Keratinocyte (primary cell): Measurements from ENCODE around the gene DLG1. TPM values are rescaled to one million over a fixed set of nuclear protein-coding genes. Genes with fewer than 3 reads are reported as not detected.

Experiments
- DNase-seq: peaks from one replicate; pipeline ENCODE4 v3.0.0-alpha.2; 2011; ENCODE audit warnings: low read depth, missing footprints, low spot score
- FAIRE-seq: peaks from 2 replicates; lab custom pipeline; 2011; peaks lifted over from hg19 to GRCh38; lab: Jason Lieb, UNC
- H2AFZ ChIP-seq: 2 replicates; pipeline ENCODE4 v1.6.0; 2012; ENCODE audit warnings: low read length, control low read depth, inconsistent platforms; ENCODE audit not compliant: control insufficient read depth
- H3K27ac ChIP-seq: 2 replicates; pipeline ENCODE4 v1.5.1; 2011; ENCODE audit warnings: low read length; ENCODE audit not compliant: control insufficient read depth, insufficient read depth
- H3K27me3 ChIP-seq: 3 replicates; pipeline ENCODE4 v1.6.0; 2011; ENCODE audit warnings: low read length; ENCODE audit not compliant: control insufficient read depth, insufficient read depth; ENCODE audit errors: extremely low read depth
- H3K36me3 ChIP-seq, 2 experiments: 2 replicates in 1 of 2; 3 replicates in 1 of 2; pipeline ENCODE4 v1.5.1; 2011; ENCODE audit warnings: low read length in 2 of 2, mild to moderate bottlenecking in 1 of 2; ENCODE audit not compliant: control insufficient read depth in 2 of 2, insufficient read depth in 2 of 2; ENCODE audit errors: extremely low read depth in 1 of 2
- H3K4me1 ChIP-seq: 3 replicates; pipeline ENCODE4 v1.5.1; 2011; ENCODE audit warnings: low read length; ENCODE audit not compliant: control insufficient read depth, insufficient read depth; ENCODE audit errors: extremely low read depth
- H3K4me2 ChIP-seq: 3 replicates; pipeline ENCODE4 v1.6.0; 2011; ENCODE audit warnings: low read depth, low read length; ENCODE audit not compliant: control insufficient read depth, insufficient read depth; ENCODE audit errors: extremely low read depth
- H3K4me3 ChIP-seq, 3 experiments: fragments of 200-600 bp in 1 of 3; sonication (generic) in 1 of 3; 2 replicates in 2 of 3; 3 replicates in 1 of 3; pipeline ENCODE4 v1.5.1; 2011 to 2016; ENCODE audit warnings: low read length in 3 of 3, mild to moderate bottlenecking in 3 of 3, control low read depth in 2 of 3, inconsistent platforms in 1 of 3, low read depth in 1 of 3, mixed read lengths in 1 of 3, mixed run types in 1 of 3, moderate library complexity in 1 of 3; ENCODE audit not compliant: control insufficient read depth in 2 of 3, insufficient read depth in 2 of 3; ENCODE audit errors: extremely low read depth in 1 of 3
- H3K79me2 ChIP-seq: 2 replicates; pipeline ENCODE4 v1.6.0; 2012; ENCODE audit warnings: low read length; ENCODE audit not compliant: control insufficient read depth, insufficient read depth
- H3K9ac ChIP-seq: 3 replicates; pipeline ENCODE4 v1.6.0; 2011; ENCODE audit warnings: low read length; ENCODE audit not compliant: control insufficient read depth, insufficient read depth; ENCODE audit errors: extremely low read depth
- H3K9me1 ChIP-seq: 3 replicates; pipeline ENCODE4 v1.6.0; 2011; ENCODE audit warnings: low read length; ENCODE audit not compliant: control insufficient read depth, insufficient read depth; ENCODE audit errors: extremely low read depth
- H3K9me3 ChIP-seq: 2 replicates; pipeline ENCODE4 v1.5.1; 2012; ENCODE audit warnings: low read depth, low read length; ENCODE audit not compliant: control insufficient read depth
- H4K20me1 ChIP-seq: 3 replicates; pipeline ENCODE4 v1.6.0; 2011; ENCODE audit warnings: low read length; ENCODE audit not compliant: control insufficient read depth, insufficient read depth; ENCODE audit errors: extremely low read depth
- EZH2 ChIP-seq: IDR thresholded peaks from one replicate; pipeline ENCODE4 v1.6.1; 2012; ENCODE audit warnings: inconsistent platforms, mild to moderate bottlenecking, low read length, moderate library complexity
- dilution Hi-C: fragments of 300-500 bp; cut with MboI; formaldehyde crosslinking; loops from one replicate; pipeline ENCODE4 v1.7.0; 2020; ENCODE audit warnings: low sequenced_read_pairs; ENCODE audit not compliant: extremely low pct_ligation_motif_present
- polyA plus RNA-seq, 5 experiments: library from polyadenylated mRNA; depleted of rRNA in 3 of 5; stranded (reverse) in 3 of 5; stranded (forward) in 1 of 5; unstranded in 1 of 5; fragments of >200 nt; gene quantifications; 1 replicate in 1 of 5; 2 replicates in 3 of 5; 3 replicates in 1 of 5; pipeline versions ENCODE4 v1.2.1 to v1.2.3, GENCODE V29; 2011 to 2012; ENCODE audit warnings: missing spikeins in 2 of 5, low read depth in 1 of 5, low replicate concordance in 1 of 5
- TF ChIP-seq, protein P1 (sequence below), 3 experiments: IDR thresholded peaks in 1 of 3; conservative IDR thresholded peaks in 1 of 3; optimal IDR thresholded peaks in 1 of 3; 2 replicates in 2 of 3; 3 replicates in 1 of 3; pipeline versions ENCODE3 to v1.5.1; 2011; ENCODE audit warnings: low read length in 3 of 3, mild to moderate bottlenecking in 3 of 3, moderate library complexity in 2 of 3, control low read depth in 1 of 3, inconsistent platforms in 1 of 3; ENCODE audit not compliant: insufficient read depth in 2 of 3; ENCODE audit errors: extremely low read depth in 1 of 3

DLG1 gene
- polyA plus RNA-seq, 1 donor (not counting 4 experiments of a cell fraction or from before 2014, with no cell fraction given) = 139 TPM

DNA sequence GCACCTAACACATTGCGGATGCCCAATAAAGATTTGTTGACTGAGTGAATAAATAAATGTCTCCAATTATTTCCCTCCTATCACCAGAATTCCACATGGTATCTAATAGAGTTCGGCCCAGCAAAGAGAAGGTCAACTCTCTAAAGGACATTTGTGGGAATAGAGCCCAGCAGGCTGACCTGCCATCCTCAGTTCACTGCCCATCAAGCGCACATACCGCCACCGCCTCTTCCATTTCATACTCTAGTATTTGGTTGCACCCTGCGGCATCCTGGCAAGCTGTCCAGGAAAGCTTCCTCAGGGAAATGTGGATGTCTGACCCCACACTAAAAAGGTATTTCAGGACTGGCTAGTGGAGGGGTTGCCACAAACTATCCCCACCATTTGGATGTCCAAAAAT lies 29.8 kb upstream of the DLG1 start:
- dilution Hi-C loops = no loop called here
- DNase-seq = no peak
- Histone ChIP-seq H3K27ac (no peak overlapping the region), H3K4me2 (no peak overlapping the region), H2AFZ (no peak overlapping the region), H3K4me3 (no peak overlapping the region), H3K36me3 (no peaks in the 10 kb centered on the region), H4K20me1 (no peaks in the 10 kb centered on the region), H3K79me2 (no peaks in the 10 kb centered on the region), H3K27me3 (no peaks in the 10 kb centered on the region), H3K9me3 (no peaks in the 10 kb centered on the region), H3K9me1 (no peaks in the 10 kb centered on the region), H3K4me1 (peaks cover 3% of the 10 kb centered on the region), H3K9ac (no peak overlapping the region)
- TF ChIP-seq, protein P1, sequence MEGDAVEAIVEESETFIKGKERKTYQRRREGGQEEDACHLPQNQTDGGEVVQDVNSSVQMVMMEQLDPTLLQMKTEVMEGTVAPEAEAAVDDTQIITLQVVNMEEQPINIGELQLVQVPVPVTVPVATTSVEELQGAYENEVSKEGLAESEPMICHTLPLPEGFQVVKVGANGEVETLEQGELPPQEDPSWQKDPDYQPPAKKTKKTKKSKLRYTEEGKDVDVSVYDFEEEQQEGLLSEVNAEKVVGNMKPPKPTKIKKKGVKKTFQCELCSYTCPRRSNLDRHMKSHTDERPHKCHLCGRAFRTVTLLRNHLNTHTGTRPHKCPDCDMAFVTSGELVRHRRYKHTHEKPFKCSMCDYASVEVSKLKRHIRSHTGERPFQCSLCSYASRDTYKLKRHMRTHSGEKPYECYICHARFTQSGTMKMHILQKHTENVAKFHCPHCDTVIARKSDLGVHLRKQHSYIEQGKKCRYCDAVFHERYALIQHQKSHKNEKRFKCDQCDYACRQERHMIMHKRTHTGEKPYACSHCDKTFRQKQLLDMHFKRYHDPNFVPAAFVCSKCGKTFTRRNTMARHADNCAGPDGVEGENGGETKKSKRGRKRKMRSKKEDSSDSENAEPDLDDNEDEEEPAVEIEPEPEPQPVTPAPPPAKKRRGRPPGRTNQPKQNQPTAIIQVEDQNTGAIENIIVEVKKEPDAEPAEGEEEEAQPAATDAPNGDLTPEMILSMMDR (optimal IDR thresholded peaks at IDR 0.05 in 1 of 3, IDR thresholded peaks at IDR 0.05 in 1 of 3, conservative IDR thresholded peaks at IDR 0.05 in 1 of 3; ENCODE audit: extremely low read depth in 1 of 3, insufficient read depth in 2 of 3, low read length in 3 of 3) = no peak
- TF ChIP-seq EZH2 = no peak
- FAIRE-seq = no peak

GRCh38 chr3:197327701-197328100 lies 29.3 kb upstream of the DLG1 start:
- TF ChIP-seq, protein P1 (optimal IDR thresholded peaks at IDR 0.05 in 1 of 3, IDR thresholded peaks at IDR 0.05 in 1 of 3, conservative IDR thresholded peaks at IDR 0.05 in 1 of 3; ENCODE audit: extremely low read depth in 1 of 3, insufficient read depth in 2 of 3, low read length in 3 of 3) = no peak
- TF ChIP-seq EZH2 = no peak
- Histone ChIP-seq H3K9ac (no peak overlapping the region), H3K9me3 (no peaks in the 10 kb centered on the region), H3K9me1 (no peaks in the 10 kb centered on the region), H4K20me1 (no peaks in the 10 kb centered on the region), H3K36me3 (no peaks in the 10 kb centered on the region), H3K4me2 (no peak overlapping the region), H3K79me2 (no peaks in the 10 kb centered on the region), H3K27me3 (no peaks in the 10 kb centered on the region), H2AFZ (no peak overlapping the region), H3K4me3 (no peak overlapping the region), H3K27ac (no peak overlapping the region), H3K4me1 (peaks cover 3% of the 10 kb centered on the region)
- DNase-seq = no peak
- dilution Hi-C loops = no loop called here
- FAIRE-seq = no peak
